Ascending aorta (tissue), 2 donors: ENCODE results near the gene MAP4. TPM values are rescaled to one million over a fixed set of nuclear protein-coding genes. Genes with fewer than 3 reads are reported as not detected.

Experiments
- DNase-seq, 2 donors: peaks; one replicate each; pipeline ENCODE4 v3.0.0-alpha.2; 2019; ENCODE audit warnings: low spot score in 2 of 2
- H3K27ac ChIP-seq, 2 donors: fragments of 200-600 bp; sonication (generic); one replicate each; pipeline ENCODE4 v1.5.1; 2016 to 2017; ENCODE audit warnings: mild to moderate bottlenecking in 1 of 2
- H3K27me3 ChIP-seq: fragments of 200-600 bp; sonication (generic); one replicate; pipeline ENCODE4 v1.5.1; 2017
- H3K36me3 ChIP-seq, 2 donors: fragments of 200-600 bp; sonication (generic); one replicate each; pipeline ENCODE4 v1.5.1; 2016
- H3K4me1 ChIP-seq, 2 donors: fragments of 200-600 bp; sonication (generic); one replicate each; pipeline ENCODE4 v1.5.1; 2016 to 2017; ENCODE audit warnings: mild to moderate bottlenecking in 1 of 2
- H3K4me3 ChIP-seq, 2 donors: fragments of 200-600 bp; sonication (generic); one replicate each; pipeline ENCODE4 v1.5.1; 2016 to 2017; ENCODE audit warnings: mild to moderate bottlenecking in 1 of 2
- H3K9me3 ChIP-seq, 2 donors: fragments of 200-600 bp; sonication (generic); one replicate each; pipeline ENCODE4 v1.5.1; 2016
- intact Hi-C: fragments of 100-400 bp; cut with DNase I; formaldehyde crosslinking; loops from one replicate; pipeline ENCODE4 v1.15.1; 2023
- total RNA-seq: library from RNA; depleted of rRNA; stranded (reverse); fragments of >200 nt; gene quantifications from one replicate; pipeline ENCODE4 v1.1.0, GENCODE V29; 2016
- TF ChIP-seq, protein P1 (sequence below), 3 experiments: fragments of 200-600 bp in 2 of 3; fragments of 450-650 bp in 1 of 3; sonication (generic) in 2 of 3; IDR thresholded peaks; one replicate each; pipeline ENCODE4 v1.5.1; 2016 to 2019; ENCODE audit warnings: antibody characterized with exemption in 3 of 3, mild to moderate bottlenecking in 1 of 3, moderate library complexity in 1 of 3

The MAP4 gene
- total RNA-seq, 1 donor from 2014 or later = 140 TPM

DNA sequence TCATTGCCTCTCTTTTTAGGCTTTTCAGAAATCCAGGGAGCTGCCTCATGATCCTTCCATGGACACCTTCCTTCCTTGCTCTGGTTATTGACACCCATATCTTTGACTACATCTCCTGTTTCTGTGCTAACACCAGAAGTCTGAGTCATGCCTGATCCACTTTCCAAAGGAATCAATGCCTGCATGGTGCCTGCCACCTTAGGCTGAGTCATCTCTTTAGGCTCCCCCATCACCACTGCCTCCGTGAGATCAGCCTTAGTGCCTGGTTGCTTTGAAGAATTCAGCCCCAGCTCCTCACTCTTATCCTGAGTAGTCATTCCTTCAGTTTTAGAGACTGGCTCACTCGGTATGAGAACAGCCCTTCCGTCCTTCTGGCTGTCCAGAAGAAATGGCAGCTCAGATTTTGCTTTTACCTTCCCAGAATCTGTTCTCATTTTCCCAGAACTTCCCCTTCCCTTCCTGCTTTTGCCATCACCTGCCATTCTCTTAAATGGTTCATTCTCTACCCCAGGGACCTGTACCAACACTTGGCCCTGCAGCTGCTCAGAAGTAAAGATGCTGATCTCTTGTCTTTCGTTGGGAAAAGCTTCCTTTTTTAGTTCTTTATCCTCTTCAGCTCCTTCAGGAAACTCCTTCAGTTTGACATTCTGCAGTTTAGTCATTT is 105.3 kb downstream of the MAP4 start:
- H3K36me3 ChIP-seq = peaks cover 30 to 71% of the 10 kb centered on the region in 2 donors
- intact Hi-C loops = no loop called here
- H3K27ac ChIP-seq = peak overlapping the region; percentile 8 to 17

DNA sequence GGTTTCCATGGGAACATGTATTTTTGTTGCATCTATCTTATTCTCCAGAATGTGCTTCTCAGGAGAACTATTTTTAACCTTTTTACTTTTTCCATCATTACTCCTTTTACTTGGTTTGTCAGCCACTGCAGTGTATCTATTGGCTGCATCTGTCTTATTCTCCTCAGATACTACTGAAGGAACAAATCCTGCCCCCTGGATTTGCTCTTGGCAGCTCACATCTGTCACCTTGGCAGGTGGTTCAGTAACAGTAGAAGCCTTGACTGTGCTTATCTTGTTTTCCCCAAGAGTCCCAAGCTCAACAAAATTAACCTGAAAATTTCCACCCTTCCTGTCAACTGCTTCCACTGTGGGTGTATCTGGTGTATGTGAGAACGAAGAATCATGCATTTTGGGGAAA is 106.0 kb downstream of the MAP4 start:
- Histone ChIP-seq H3K36me3 (peaks cover 24 to 64% of the 10 kb centered on the region in 2 donors), H3K4me3 (no peak overlapping the region), H3K27me3 (no peaks in the 10 kb centered on the region), H3K27ac (peak overlapping the region in 1 of 2 donors; percentile 17), H3K9me3 (no peaks in the 10 kb centered on the region), H3K4me1 (peaks cover 0 to 7% of the 10 kb centered on the region in 2 donors)
- TF ChIP-seq, protein P1, sequence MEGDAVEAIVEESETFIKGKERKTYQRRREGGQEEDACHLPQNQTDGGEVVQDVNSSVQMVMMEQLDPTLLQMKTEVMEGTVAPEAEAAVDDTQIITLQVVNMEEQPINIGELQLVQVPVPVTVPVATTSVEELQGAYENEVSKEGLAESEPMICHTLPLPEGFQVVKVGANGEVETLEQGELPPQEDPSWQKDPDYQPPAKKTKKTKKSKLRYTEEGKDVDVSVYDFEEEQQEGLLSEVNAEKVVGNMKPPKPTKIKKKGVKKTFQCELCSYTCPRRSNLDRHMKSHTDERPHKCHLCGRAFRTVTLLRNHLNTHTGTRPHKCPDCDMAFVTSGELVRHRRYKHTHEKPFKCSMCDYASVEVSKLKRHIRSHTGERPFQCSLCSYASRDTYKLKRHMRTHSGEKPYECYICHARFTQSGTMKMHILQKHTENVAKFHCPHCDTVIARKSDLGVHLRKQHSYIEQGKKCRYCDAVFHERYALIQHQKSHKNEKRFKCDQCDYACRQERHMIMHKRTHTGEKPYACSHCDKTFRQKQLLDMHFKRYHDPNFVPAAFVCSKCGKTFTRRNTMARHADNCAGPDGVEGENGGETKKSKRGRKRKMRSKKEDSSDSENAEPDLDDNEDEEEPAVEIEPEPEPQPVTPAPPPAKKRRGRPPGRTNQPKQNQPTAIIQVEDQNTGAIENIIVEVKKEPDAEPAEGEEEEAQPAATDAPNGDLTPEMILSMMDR (IDR thresholded peaks at IDR 0.05) = no peak
- DNase-seq = no peak
- intact Hi-C loops = no loop called here

More for the DNA sequence above, 105.3 kb downstream of the MAP4 start:
- H3K4me1 ChIP-seq = peaks cover 0 to 7% of the 10 kb centered on the region in 2 donors
- TF ChIP-seq, protein P1 (IDR thresholded peaks at IDR 0.05) = no peak
- H3K9me3 ChIP-seq = no peaks in the 10 kb centered on the region
- H3K4me3 ChIP-seq = no peak overlapping the region
- no peaks in the 10 kb centered on the region for H3K27me3 ChIP-seq
- no peak for DNase-seq

DNA sequence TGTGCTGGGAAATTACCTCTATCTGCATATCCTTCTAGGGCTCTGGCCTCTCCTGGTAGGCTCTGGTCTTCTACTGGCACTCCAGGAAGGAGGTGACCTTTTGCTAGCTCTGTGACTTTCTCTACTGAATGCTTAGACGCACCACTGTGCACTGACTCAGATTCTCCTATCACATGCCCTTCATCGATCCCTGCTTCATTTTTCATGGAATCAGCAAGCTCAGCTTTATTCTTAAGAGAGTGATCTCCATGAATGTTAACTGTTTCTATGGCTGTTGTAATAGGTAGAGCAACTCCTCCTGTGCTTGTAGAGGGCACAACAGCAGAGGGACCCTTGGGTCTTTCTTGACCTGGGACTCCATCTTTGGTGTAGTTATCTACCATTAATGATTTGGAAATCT is 106.6 kb downstream of the MAP4 start:
- H3K4me3 ChIP-seq = no peak overlapping the region
- H3K36me3 ChIP-seq = peaks cover 17 to 58% of the 10 kb centered on the region in 2 donors
- DNase-seq = no peak

DNA sequence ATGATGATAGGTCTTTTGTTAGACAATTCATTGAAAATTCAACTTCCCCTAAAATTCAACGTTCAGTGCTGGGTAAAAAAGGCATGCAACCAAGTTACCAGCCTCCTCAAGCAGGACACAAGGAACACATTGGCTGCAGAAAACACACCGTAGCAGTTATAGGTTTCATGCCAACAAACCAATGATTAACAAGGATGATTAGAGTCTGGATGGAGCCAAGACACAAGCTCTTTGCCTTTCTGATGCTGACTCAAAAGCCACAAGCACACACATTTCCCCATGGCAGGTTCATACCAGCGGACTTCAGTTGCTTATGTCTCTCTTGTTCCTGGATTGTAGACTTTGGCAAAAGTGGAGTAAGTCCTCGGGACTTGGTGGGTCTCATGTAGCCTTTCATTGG is 107.5 kb downstream of the MAP4 start:
- Histone ChIP-seq H3K27me3 (no peaks in the 10 kb centered on the region), H3K27ac (no peak overlapping the region), H3K9me3 (no peaks in the 10 kb centered on the region), H3K4me1 (peaks cover 0 to 7% of the 10 kb centered on the region in 2 donors), H3K36me3 (peaks cover 10 to 50% of the 10 kb centered on the region in 2 donors), H3K4me3 (no peak overlapping the region)
- intact Hi-C loops = no loop called here
- TF ChIP-seq, protein P1 (IDR thresholded peaks at IDR 0.05) = no peak
- DNase-seq = no peak

More for the DNA sequence above, 106.6 kb downstream of the MAP4 start:
- Histone ChIP-seq H3K9me3 (no peaks in the 10 kb centered on the region), H3K4me1 (peaks cover 0 to 7% of the 10 kb centered on the region in 2 donors), H3K27ac (no peak overlapping the region), H3K27me3 (no peaks in the 10 kb centered on the region)
- TF ChIP-seq, protein P1 (IDR thresholded peaks at IDR 0.05) = no peak
- intact Hi-C loops = no loop called here

DNA sequence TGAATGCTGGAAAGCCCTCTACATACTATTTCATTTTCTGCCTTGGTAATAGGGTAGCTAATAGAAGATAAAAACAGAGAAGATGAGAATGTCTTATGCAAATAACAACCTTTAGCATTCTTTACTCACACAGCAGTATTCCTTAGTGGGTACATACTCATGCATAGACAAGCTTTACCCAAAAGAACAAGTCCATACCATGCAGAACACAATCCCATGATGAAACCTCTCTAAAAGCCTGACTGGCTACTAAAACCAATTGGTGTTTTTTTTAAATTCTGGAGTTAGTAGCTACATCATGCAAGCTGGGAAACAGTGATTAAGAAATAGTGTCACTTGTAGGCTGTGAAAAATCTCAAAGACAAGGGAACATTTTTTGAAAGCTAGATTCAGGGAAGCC is 108.4 kb downstream of the MAP4 start:
- Histone ChIP-seq H3K27ac (no peak overlapping the region), H3K27me3 (no peaks in the 10 kb centered on the region), H3K9me3 (no peaks in the 10 kb centered on the region), H3K4me1 (peaks cover 0 to 9% of the 10 kb centered on the region in 2 donors), H3K4me3 (no peak overlapping the region), H3K36me3 (peaks cover 9 to 48% of the 10 kb centered on the region in 2 donors)
- intact Hi-C loops = no loop called here
- TF ChIP-seq, protein P1 (IDR thresholded peaks at IDR 0.05) = no peak
- no peak for DNase-seq
